Inflammatory macrophage treated with lipopolysaccharide for 4 hours (primary cell): Measurements from ENCODE around the gene ATXN7L1.
A peak's percentile ranks its signal among the peaks of the same experiment; 100 is the strongest.
"Not testable (repeated sequence)": the region's sequence is repeated elsewhere in the genome, so short reads cannot be mapped to it uniquely, and the experiment has no call there.

Experiments used
- DNase-seq: peaks from one replicate; pipeline ENCODE4 v3.0.0-alpha.2; 2020

ATXN7L1 gene

DNA sequence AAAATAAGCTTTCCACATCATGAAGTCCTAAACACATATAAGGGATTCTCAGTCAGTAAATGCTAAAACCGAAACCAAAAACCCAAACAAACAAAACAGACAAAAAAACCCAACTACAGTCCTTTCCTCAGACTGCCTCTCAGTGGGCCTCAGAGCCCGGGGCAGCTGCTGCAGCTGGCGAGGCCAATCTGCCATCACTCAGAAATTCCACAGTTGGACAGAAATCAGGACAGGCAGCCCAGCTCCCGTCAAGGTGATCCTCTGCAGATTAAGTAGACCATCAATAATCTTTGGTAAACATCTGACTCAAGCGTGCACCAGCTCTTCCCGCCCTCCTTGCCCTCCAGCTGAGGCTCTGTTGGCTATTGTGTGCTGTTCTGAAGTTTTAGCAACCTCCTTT, 142.2 kb downstream of the ATXN7L1 start:
- DNase-seq, result no peak

DNA sequence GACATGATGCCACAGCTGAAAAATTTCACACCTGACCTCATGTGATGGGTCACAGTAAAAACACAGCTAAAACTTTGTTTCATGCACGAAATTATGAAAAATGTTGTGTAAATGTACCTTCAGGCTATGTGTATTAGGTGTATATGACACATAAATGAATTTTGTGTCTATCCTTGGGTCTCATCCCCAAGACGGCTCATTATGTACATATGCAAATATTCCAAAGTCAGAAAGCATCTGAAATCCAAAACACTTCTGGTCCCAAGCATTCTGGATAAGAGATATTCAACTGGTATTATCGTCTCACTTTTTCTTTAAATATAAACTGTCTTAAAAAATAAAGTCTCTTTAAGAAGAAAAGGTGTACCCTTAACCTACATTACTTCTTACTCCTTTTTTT, 145.4 kb downstream of the ATXN7L1 start:
- DNase-seq, result no peak

- DNase-seq, result no peak
Measured at GRCh38 chr7:105728028-105728427, 148.4 kb downstream of the ATXN7L1 start.

GRCh38 chr7:105724688-105725087, 151.7 kb downstream of the ATXN7L1 start:
- DNase-seq, result no peak

DNA sequence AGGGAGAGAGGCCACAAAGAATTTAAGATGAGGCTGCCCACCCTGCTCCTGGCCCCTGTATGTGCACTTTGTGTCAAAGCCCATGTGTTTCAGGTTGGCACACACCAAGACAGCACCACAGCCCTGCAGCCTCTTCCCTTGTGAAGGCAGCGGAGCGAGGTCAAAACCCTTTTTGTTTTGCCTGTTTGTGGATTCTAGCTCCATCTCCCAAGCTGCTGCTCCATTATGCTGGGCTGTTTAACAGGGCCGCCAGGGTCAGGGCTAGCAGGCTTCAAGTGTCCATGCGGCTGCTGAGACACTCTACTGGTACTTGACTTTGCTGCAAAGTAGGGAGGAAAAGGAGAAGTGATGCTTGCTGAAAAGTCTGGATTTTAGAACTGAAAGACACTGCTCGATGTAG, 152.8 kb downstream of the ATXN7L1 start:
- DNase-seq, result no peak

- DNase-seq, result no peak
Measured at GRCh38 chr7:105721571-105722104, 154.8 kb downstream of the ATXN7L1 start.

GRCh38 chr7:105719919-105720318, 156.5 kb downstream of the ATXN7L1 start:
- no peak for DNase-seq

- DNase-seq, result no peak
Measured at GRCh38 chr7:105719395-105719794, 157.0 kb downstream of the ATXN7L1 start.

DNA sequence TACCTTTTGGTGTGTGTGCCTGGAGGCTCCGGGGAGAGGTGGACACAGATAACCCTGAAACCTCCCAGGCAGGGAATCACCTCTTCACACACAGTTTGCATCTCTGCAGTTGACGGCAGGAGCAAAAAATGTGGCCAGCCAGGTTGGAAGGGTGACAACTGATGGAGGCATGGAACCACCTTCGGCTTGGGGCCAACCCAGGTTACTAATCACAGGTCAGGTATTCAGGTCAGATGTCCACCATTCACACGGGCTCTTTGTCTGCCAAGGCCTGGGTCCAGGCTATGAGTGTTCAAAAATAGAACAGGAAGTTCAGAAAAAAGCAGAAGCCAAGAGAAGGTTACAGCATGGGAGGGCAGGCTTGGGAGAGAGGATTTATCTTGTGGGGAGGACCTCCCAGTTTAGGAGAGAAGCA, 157.9 kb downstream of the ATXN7L1 start:
- DNase-seq, result peak; percentile 43

DNA sequence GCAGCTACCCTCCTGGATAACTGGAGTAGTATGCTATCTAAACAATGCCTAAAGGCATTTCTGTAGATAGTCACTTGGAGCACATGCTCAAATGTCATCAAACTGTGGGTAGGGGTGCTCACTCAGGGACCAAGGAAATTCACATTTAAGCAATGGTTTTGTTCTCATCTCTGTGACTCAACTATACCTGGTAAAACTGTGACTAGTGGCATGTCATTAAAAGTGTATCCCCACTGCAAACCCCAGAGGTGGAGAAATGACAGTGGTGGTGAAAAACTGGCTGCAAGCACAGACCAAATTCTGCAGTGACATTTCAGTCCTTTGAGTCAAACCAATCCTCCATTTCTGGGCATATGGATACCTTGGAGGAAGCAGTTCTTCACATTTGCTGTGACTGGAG, 160.9 kb downstream of the ATXN7L1 start:
- no peak for DNase-seq

- no peak for DNase-seq
Measured at GRCh38 chr7:105713488-105714465, 162.6 kb downstream of the ATXN7L1 start.

DNA sequence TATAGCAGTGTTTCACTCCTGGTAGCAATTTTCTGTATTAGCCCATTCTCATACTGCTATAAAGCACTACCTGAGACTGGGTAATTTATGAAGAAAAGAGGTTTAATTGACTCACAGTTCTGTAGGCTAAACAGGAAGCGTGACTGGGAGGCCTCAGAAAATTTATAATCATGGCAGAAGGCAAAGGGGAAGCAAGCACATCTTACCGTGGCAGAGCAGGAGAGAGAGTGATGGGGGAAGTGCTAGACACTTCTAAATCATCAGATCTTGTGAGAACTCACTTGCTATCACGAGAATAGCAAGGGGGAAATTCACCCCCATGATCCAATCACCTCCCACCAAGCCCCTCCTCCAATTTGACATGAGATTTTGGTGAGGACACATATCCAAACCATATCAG, 163.5 kb downstream of the ATXN7L1 start:
- DNase-seq, result peak; percentile 50

DNA sequence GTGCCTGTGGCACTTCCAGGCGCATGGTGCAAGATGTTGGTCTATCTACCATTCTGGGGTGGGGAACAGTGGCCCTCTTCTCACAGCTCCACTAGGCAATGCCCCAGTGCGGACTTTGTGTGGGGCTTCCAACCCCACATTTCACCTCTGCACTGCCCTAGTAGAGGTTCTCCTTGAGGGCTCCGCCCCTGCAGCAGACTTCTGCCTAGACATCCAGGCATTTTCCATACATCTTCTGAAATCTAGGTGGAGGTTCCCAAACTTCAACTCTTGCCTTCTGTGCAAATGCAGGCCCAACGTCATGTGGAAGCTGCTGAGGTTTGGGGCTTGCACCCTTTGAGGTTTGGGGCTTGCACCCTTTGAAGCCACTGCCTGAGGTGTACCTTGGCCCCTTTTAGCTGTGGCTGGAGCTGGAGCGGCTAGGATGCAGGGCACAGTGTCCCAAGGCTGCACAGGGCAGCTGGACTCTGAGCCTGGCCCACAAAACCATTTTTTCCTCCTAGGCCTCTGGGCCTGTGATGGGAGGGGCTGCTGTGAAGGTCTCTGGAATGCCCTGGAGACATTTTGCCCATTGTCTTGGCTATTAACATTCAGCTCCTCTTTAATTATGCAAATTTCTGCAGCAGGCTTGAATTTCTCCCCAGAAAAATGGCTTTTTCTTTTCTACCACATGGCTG, 164.5 kb downstream of the ATXN7L1 start:
- no peak for DNase-seq

GRCh38 chr7:105710720-105711119, 165.7 kb downstream of the ATXN7L1 start:
- not testable (repeated sequence) for DNase-seq

GRCh38 chr7:105708763-105709080, 167.7 kb downstream of the ATXN7L1 start:
- DNase-seq, result no peak

DNA sequence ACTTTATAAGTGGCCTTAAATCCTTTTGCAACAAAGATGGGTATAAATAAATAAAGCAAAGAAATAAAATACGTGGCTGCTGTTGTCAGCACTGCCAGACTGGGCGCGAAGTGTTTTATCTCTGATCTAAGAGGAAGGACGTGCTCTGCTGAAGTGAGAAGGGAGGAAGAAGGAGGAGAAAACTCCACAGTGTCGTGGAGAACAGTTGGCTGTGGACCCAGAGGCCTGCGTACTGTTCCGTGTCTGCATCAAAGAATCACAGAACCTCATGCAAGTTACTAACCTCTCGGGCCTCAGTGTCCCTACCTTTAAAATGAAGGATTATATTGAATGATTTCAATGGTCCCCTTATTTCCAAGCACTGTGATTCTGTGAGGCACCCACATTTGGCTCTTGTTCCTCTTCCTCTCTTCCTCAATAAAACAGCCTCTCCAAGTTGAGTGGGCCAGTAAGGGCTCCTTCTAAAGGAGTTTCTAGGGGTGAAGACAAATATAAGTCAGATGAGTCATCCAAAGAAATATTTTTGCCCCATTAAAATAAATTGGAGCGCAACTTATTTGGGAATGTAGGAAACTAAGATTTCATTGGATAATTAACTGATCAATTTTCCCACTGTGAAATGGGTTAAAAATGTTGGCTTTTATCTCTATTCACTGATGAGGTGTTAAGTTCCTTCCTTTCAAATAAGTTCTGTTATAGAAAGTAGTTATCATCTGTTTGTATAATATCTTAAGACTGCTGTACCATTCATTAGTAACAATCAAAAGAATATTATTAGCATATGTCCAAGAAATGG, 168.2 kb downstream of the ATXN7L1 start:
- DNase-seq, result peak; percentile 15

DNA sequence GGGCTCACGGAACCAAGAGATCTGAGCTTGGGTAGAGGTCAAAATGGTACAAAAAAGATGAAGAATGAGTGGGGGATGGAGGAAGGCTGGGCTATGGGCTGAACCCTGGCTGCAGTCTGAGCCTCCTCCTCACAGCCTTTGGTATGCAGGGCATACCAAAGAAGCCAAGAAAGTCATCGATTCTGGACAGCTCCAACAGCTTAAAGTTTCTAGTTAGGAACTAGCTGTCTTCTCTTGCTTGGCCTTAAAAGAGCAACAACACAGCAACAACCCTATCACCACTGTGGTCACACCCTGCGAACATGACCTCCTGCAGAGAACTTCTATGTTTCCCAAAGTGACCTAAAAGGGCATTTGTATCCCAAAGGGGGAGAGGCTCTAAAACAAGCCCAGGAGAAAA, 169.0 kb downstream of the ATXN7L1 start:
- DNase-seq, result no peak

DNA sequence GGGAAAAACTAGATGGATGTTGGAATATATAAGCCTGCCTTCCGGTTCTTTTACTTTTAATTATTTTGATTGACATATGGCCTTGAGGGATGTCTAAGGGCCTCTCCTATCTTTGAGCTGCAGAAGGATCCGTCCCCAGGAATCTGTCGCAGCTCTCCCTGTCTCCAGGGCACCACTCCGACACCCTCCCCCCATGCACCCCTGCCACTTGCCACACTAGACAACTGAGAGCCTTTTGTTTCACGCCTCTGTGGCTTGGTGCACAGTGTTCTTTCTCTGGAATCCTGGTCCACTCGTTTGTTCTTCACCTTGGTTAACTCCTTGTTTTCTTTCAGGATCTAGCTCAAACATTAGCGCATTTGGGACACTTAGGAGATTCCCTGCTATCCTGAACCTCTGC, 171.0 kb downstream of the ATXN7L1 start:
- DNase-seq, result no peak

DNA sequence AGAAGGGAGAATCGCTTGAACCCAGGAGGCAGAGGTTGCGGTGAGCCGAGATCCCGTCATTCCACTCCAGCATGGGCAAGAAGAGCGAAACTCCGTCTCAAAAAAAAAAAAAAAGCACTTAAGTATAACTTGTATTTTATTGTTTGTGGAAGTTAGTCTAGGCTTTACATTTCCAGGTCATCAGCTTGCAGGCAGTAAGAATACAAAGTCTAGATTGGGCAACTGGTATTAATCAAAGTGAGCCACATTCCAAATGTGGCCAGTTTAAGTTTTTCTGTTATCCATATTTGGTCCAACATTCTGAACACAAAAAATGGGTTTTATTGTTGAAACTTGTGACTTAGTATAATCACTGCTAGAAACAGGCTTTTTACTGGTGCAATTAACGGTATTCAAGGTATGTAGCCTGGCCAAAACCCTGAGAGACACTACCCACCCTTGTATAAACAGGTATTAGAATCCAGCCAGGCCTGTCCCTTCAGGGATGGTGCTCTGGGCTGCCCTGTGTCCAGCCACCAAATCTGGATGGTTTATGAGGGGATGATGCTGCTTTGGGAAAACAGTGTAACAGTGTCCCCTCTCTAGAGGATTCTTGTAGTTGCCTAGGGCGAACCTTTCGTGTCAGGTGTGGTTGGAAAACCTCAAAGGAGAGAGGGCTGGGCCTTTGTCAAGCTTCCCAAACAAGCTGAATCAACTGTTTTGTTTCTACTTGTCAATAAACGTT, 173.0 kb downstream of the ATXN7L1 start:
- no peak for DNase-seq

DNA sequence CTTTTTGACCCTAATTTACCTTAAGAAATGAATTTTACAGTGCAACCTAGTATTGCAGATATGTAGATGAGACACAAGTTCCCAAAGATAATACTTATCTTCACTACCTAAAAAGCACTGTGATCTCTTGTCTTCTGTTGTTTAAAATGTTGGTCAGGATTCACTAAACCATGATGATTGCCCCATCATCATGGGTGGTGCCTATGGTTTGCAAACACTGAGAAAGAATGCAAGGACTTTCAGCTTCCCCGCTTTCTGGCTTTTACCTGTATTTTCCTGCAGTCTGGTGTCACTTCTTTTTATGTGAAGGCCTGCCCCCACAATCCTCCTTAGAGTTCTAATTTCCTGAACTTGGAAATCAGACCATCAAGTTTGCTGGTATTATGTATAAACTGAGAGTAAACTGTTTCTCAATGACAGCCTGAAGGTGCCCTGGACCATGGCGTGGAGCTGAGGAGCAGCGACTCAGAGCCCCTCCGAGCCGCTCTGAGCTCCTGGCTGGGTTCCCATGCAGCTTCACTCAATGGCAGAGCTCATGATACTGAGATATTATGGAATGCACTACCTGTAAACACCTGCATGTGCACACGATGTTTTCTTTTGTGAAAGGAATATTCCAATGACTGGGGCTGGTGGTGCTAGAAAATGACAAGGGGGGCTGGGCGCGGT, 176.7 kb downstream of the ATXN7L1 start:
- no peak for DNase-seq

GRCh38 chr7:105698531-105698930, 177.9 kb downstream of the ATXN7L1 start:
- DNase-seq, result no peak

DNA sequence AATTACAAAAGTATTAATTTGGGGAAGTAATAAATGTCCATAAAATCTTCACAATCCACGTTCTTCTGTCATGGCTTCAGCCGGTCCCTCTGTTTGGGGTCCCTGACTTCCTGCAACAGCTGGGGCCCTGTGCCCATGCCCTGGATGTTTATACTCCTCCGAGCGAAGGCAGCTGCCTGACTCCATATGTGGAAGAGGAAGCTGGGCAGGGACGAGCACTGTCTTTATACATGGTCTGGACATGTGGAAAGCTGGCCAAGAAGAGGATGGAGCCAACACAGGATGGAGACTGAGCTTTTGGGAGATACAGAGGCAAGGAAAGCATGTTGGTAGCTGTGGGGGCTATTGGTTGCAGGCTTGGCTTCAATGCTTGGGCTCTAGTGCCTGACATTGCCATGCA, 178.6 kb downstream of the ATXN7L1 start:
- no peak for DNase-seq
